MM.1S (cell line): ENCODE measurements around the gene GEMIN5.

Experiments used
- DNase-seq: peaks from one replicate; pipeline ENCODE4 v3.0.0-alpha.2; 2015
- H2AFZ ChIP-seq: fragments of 300-600 bp; sonication (generic); 2 replicates; pipeline ENCODE4 v1.6.0; 2016; ENCODE audit warnings: antibody characterized with exemption, low read length
- H3F3A ChIP-seq: fragments of 300-600 bp; sonication (generic); 2 replicates; pipeline ENCODE4 v1.6.1; 2016; ENCODE audit warnings: mild to moderate bottlenecking, antibody characterized with exemption, low read length, moderate library complexity, mixed read lengths; ENCODE audit not compliant: insufficient read depth
- H3K27ac ChIP-seq: fragments of 300-600 bp; sonication (generic); 2 replicates; pipeline ENCODE4 v1.5.1; 2016; ENCODE audit warnings: mild to moderate bottlenecking, low read length
- H3K27me3 ChIP-seq: fragments of 300-600 bp; sonication (generic); replicated peaks from 2 replicates; pipeline ENCODE4 v1.6.0; 2016; ENCODE audit warnings: low read length; ENCODE audit not compliant: insufficient read depth
- H3K36me3 ChIP-seq: fragments of 300-600 bp; sonication (generic); replicated peaks from 2 replicates; pipeline ENCODE4 v1.6.1; 2016; ENCODE audit warnings: mild to moderate bottlenecking, low read length, mixed read lengths; ENCODE audit not compliant: insufficient read depth
- H3K4me1 ChIP-seq: fragments of 300-600 bp; sonication (generic); 2 replicates; pipeline ENCODE4 v1.6.1; 2016; ENCODE audit warnings: low read length, mixed read lengths
- H3K4me2 ChIP-seq: fragments of 300-600 bp; sonication (generic); 2 replicates; pipeline ENCODE4 v1.6.0; 2016; ENCODE audit warnings: low read depth, low read length
- H3K4me3 ChIP-seq: fragments of 300-600 bp; sonication (generic); 2 replicates; pipeline ENCODE4 v1.5.1; 2016; ENCODE audit warnings: low read length, mixed read lengths
- H3K79me2 ChIP-seq: fragments of 300-600 bp; sonication (generic); 2 replicates; pipeline ENCODE4 v1.6.1; 2016; ENCODE audit warnings: mixed run types, low read length, mixed read lengths
- H3K9ac ChIP-seq: fragments of 300-600 bp; sonication (generic); 2 replicates; pipeline ENCODE4 v1.6.1; 2016; ENCODE audit warnings: low read length, mixed read lengths
- H3K9me2 ChIP-seq: fragments of 300-600 bp; sonication (generic); replicated peaks from 2 replicates; pipeline ENCODE4 v1.6.1; 2016; ENCODE audit warnings: mild to moderate bottlenecking, low read length, mixed read lengths; ENCODE audit not compliant: insufficient read depth
- H3K9me3 ChIP-seq: fragments of 300-600 bp; sonication (generic); replicated peaks from 2 replicates; pipeline ENCODE4 v1.6.1; 2016; ENCODE audit warnings: mild to moderate bottlenecking, low read length, mixed read lengths; ENCODE audit not compliant: insufficient read depth
- H4K20me1 ChIP-seq: fragments of 300-600 bp; sonication (generic); 2 replicates; pipeline ENCODE4 v1.6.1; 2016; ENCODE audit warnings: mild to moderate bottlenecking, low read length, moderate library complexity, mixed read lengths; ENCODE audit not compliant: insufficient read depth
- EZH2 ChIP-seq: fragments of 300-600 bp; sonication (generic); optimal IDR thresholded peaks from 2 replicates; pipeline ENCODE3; 2017; ENCODE audit warnings: low read depth, mild to moderate bottlenecking, antibody characterized with exemption, low read length, mixed read lengths
- EZH2phosphoT487 ChIP-seq: fragments of 300-600 bp; sonication (generic); IDR thresholded peaks from 2 replicates; pipeline ENCODE4 v1.6.1; 2018; ENCODE audit warnings: antibody characterized with exemption, low read length
- TF ChIP-seq, protein P1 (sequence below): fragments of 300-600 bp; sonication (generic); IDR thresholded peaks from 2 replicates; pipeline ENCODE4 v1.5.1; 2016; ENCODE audit warnings: antibody characterized with exemption, low read length, mixed read lengths

Gene GEMIN5

DNA sequence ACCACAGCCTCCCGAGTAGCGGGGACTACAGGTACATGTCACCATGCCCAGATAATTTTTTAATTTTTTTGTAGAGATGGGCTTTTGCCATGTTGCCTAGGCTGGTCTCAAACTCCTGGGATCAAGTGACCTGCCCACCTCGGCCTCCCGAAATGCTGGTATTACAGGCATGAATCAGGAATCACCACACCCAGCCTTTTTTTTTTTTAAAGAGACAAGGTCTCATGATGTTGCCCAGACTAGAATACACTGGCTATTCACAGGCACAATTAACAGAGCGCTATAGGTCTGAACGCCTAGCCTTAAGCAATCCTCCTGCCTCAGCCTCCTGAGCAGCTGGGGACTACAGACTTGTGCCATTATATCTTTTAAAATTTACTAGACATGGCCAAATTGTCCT, 36.1 kb downstream of the GEMIN5 start:
- Histone ChIP-seq H3K4me2 (no peak overlapping the region), H3K79me2 (no peaks in the 10 kb centered on the region), H3K36me3 (peaks cover 25% of the 10 kb centered on the region), H3K9me3 (no peaks in the 10 kb centered on the region; the same call in 1 of the 2 replicates), H3K9me2 (no peaks in the 10 kb centered on the region), H3K27ac (no peak overlapping the region), H3K27me3 (no peaks in the 10 kb centered on the region), H4K20me1 (no peaks in the 10 kb centered on the region), H3F3A (no peaks in the 10 kb centered on the region), H3K4me1 (no peaks in the 10 kb centered on the region), H3K4me3 (no peak overlapping the region), H2AFZ (no peak overlapping the region), H3K9ac (no peak overlapping the region)
- TF ChIP-seq, protein P1, sequence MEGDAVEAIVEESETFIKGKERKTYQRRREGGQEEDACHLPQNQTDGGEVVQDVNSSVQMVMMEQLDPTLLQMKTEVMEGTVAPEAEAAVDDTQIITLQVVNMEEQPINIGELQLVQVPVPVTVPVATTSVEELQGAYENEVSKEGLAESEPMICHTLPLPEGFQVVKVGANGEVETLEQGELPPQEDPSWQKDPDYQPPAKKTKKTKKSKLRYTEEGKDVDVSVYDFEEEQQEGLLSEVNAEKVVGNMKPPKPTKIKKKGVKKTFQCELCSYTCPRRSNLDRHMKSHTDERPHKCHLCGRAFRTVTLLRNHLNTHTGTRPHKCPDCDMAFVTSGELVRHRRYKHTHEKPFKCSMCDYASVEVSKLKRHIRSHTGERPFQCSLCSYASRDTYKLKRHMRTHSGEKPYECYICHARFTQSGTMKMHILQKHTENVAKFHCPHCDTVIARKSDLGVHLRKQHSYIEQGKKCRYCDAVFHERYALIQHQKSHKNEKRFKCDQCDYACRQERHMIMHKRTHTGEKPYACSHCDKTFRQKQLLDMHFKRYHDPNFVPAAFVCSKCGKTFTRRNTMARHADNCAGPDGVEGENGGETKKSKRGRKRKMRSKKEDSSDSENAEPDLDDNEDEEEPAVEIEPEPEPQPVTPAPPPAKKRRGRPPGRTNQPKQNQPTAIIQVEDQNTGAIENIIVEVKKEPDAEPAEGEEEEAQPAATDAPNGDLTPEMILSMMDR: no peak
- TF ChIP-seq EZH2: no peak
- no peak for TF ChIP-seq EZH2phosphoT487
- DNase-seq: no peak

DNA sequence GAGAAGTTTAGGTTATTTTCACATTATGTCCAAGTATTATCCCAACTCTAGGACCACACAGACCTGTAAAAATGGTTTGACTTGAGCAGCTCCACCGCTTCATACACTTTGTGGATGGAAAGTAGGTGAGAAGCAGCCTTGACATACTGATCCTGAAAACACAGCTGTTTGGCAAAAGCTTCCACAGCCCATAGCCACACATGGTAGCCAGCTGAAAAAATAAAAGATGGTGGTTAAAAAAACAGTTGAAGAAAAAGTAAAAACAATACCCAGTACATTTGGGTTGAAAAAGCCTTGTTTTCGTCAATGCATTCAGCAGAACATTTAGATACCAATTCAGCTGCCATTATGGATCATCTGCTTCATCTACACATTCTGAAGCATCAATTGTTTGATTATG, 36.7 kb downstream of the GEMIN5 start:
- Histone ChIP-seq H2AFZ (no peak overlapping the region), H3K4me2 (no peak overlapping the region), H3K4me1 (no peaks in the 10 kb centered on the region), H3K9me3 (no peaks in the 10 kb centered on the region; the same call in 1 of the 2 replicates), H3K27ac (no peak overlapping the region), H3K9me2 (no peaks in the 10 kb centered on the region), H3K4me3 (no peak overlapping the region), H4K20me1 (no peaks in the 10 kb centered on the region), H3F3A (no peaks in the 10 kb centered on the region), H3K9ac (no peak overlapping the region), H3K36me3 (peaks cover 21% of the 10 kb centered on the region), H3K27me3 (no peaks in the 10 kb centered on the region), H3K79me2 (no peaks in the 10 kb centered on the region)
- DNase-seq: no peak
- TF ChIP-seq, protein P1: no peak
- TF ChIP-seq EZH2phosphoT487: no peak
- no peak for TF ChIP-seq EZH2

DNA sequence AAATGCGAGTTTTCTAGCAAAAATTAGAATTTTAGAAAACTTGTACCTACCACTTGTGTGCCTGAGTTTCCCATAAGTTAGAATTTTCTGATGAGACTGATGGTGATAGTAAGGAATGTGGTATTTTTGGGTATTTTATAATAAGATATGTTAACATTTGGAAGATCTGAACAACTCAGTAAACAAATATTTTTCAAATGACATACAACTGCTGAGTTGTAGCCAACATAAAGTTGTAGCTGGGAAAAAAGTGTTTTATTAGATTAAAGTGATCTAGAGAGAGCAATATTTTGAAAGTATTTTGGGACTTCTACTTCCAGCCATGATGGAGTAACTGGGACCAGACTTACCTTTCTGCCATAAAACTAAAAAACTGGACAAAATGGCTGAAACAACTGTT, 37.9 kb downstream of the GEMIN5 start:
- no peak for TF ChIP-seq EZH2
- TF ChIP-seq, protein P1: no peak
- no peak for TF ChIP-seq EZH2phosphoT487
- H4K20me1 ChIP-seq: no peaks in the 10 kb centered on the region
- no peaks in the 10 kb centered on the region for H3K27me3 ChIP-seq
- no peak overlapping the region for H3K9ac ChIP-seq
- no peak for DNase-seq
- H3K36me3 ChIP-seq: peaks cover 21% of the 10 kb centered on the region
- H2AFZ ChIP-seq: no peak overlapping the region
- H3F3A ChIP-seq: no peaks in the 10 kb centered on the region
- no peak overlapping the region for H3K4me3 ChIP-seq
- no peaks in the 10 kb centered on the region for H3K4me1 ChIP-seq
- H3K79me2 ChIP-seq: no peaks in the 10 kb centered on the region
- H3K9me3 ChIP-seq: no peaks in the 10 kb centered on the region; the same call in 1 of the 2 replicates
- H3K4me2 ChIP-seq: no peak overlapping the region
- H3K27ac ChIP-seq: no peak overlapping the region
- no peaks in the 10 kb centered on the region for H3K9me2 ChIP-seq
